ENCODE measurements around the gene PCLO.
"Not testable (repeated sequence)": the region's sequence is repeated elsewhere in the genome, so short reads cannot be mapped to it uniquely, and the experiment has no call there.

The PCLO gene

DNA sequence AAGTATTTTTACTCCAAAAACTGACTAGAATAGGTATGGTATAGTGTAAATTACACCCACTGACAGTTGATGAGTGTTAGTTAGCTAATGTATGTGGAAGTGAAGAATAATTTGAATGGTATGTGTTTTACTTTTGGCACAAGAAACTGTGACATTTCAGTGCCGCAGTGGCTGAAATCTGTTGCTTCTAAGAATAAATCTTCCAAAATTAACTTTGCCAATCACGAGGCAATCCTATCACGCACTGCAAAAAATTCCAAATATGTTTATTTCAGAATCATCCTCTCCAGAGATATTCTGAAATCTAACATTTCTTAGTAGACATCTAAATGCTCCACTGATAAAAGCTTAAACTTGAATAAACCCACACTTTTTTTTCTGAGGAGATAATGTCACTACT lies 61.2 kb downstream of the PCLO start:
- Mint-ChIP-seq H3K4me1 (no peaks in the 10 kb centered on the region), H3K9me3 (no peaks in the 10 kb centered on the region), H3K27ac (no peak overlapping the region), H3K27me3 (no peaks in the 10 kb centered on the region), H3K4me3 (no peak overlapping the region)
- DNase-seq (no peak), ATAC-seq (no peak)

DNA sequence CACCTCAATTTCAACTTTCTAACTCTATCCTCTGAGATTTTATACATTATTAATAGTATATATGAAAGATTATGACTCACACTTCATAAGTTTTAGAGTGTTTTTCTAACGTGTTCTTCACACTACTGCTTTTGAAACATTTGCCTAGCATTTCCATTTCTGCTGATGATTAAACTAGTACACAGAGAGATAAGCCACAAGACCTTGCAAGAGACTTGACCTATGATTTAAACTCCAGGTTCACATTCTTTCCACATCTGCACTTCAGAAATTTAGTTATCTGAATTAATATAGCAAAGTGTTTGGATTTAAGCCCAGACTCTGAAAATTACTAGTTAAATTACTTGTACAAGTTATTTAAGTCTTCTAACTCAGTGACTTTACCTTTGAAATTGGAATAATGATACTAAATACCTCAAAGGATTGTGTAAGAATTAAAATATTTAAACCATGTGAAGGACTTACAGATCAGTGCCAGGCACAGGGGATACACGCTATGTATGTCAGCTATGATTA lies 66.6 kb downstream of the PCLO start:
- no peak for DNase-seq
- H3K27me3 Mint-ChIP-seq = no peaks in the 10 kb centered on the region
- H3K27ac Mint-ChIP-seq = no peak overlapping the region
- H3K4me3 Mint-ChIP-seq = no peak overlapping the region
- H3K4me1 Mint-ChIP-seq = no peaks in the 10 kb centered on the region
- no peak for ATAC-seq
- H3K9me3 Mint-ChIP-seq = peaks cover 0 to 6% of the 10 kb centered on the region in 2 donors

DNA sequence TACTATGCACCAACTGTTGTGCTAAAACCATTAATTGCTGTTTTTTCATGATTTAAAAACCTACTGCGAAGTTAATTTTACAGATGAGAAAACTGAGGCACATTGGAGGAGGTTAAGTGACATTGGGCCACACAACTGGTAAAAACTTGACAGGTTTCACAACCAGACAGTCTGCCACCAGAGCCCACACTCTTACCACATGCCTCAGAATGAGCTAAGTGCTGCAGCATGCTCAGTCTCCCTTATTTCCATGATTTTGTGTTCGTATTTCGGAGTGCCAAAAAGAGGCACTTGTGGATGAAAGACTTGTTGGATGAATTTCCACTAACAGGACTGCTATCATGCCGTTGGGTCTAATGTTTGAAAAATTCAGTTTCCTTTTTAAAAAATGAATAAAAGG lies 77.4 kb downstream of the PCLO start:
- Mint-ChIP-seq H3K27me3 (no peaks in the 10 kb centered on the region), H3K9me3 (no peaks in the 10 kb centered on the region), H3K4me3 (no peak overlapping the region), H3K4me1 (no peaks in the 10 kb centered on the region), H3K27ac (no peak overlapping the region)
- no peak for ATAC-seq
- no peak for DNase-seq

DNA sequence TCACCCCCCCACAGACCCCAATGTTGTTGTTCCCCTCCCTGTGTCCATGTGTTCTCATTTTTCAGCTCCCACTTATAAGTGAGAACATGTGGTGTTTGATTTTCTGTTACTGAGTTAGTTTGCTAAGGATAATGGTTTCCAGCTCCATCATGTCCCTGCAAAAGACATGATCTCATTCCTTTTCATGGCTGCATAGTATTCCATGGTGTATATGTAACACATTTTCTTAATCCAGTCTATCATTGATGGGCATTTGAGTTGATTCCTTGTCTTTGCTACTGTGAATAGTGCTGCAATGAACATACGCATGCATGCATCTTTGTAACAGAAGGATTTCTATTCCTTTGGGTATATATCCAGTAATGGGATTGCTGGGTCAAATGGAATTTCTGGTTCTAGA lies 82.8 kb downstream of the PCLO start:
- H3K4me3 Mint-ChIP-seq, H3K9me3 Mint-ChIP-seq, DNase-seq, H3K4me1 Mint-ChIP-seq, ATAC-seq, H3K27me3 Mint-ChIP-seq, H3K27ac Mint-ChIP-seq: not testable (repeated sequence)

DNA sequence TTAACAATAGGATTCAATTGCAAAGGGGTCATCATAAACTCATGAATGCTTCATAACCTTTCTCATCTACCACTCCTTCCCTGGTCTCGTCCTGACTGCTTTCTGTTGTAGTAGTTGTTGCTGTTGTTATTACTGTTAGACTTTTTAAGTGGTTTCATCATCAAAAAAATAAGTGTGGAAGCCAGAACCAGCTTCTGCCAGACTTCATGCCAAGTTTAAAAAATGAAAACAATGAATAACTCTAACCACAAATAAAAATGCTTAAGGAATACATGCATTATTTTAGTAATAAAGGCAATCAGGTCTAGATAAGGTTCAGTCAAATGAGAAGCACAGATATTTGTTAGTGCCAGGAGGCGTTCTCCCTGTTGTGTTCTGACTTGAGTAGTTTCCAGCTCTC lies 85.4 kb downstream of the PCLO start:
- Mint-ChIP-seq H3K4me3 (no peak overlapping the region), H3K4me1 (no peaks in the 10 kb centered on the region), H3K27ac (no peak overlapping the region), H3K27me3 (no peaks in the 10 kb centered on the region), H3K9me3 (no peaks in the 10 kb centered on the region)
- ATAC-seq = no peak
- DNase-seq = no peak

DNA sequence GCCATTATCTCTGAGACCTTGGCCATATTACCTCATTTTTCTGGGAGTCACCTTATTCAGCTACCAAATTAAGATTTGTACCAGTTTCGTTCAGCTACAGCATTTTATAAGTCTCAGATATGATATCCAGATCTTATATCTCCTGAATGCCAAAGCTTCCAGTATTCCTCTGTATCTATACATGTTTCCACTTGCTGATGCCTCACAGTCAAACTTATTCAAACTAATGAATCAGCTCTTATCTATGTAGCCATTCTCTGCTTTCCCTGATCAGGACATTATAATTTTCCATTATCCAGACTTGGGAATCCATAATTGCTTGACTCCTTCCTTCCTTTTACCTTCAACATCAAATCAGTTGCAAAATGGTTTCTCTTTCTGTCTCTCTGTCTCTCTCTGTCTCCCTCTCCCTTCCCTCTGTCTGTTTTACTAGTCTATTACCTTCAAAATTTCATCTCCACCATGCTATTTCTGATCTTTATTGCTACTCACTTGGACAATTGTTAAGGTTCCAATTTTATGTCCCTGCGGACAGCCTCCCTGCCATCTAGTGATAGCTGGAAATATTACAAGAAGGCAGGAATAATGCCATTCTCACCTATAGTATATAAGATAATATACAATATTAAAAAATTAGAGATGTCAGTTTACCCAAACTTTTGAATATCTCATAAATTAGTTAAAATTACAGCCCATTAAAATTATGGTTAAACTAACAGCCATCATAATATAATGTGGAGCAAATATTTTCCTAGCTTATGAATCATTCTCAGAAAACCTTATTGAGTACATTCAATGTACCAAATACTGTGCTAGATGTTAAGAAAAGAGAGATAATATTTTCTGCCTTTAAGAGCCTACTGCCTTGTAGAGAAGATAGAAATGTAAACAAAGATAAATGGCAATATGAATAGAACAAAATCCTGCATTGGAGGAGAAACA lies 89.8 kb downstream of the PCLO start:
- DNase-seq (no peak), ATAC-seq (no peak)
- Mint-ChIP-seq H3K27me3 (no peaks in the 10 kb centered on the region), H3K4me1 (no peaks in the 10 kb centered on the region), H3K27ac (no peak overlapping the region), H3K9me3 (no peaks in the 10 kb centered on the region), H3K4me3 (no peak overlapping the region)

DNA sequence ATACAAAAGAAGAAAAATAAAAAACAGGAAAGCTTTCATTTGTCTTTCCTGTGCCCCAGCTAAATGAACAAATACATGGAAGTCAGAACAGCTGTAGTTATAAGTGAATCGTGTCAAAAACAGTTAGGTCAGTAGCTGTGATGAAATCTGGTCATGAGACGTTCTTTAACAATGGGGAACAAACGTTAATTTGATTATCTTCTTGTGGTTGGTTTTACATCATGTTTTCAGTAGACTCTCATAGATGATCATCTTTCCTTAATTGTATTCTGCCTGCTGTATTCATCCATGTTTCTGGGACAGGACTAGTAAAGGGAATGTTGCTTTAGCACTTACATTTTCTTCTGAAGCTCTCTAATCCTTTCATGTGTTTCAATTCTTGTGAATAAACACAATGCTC lies 97.0 kb downstream of the PCLO start:
- Mint-ChIP-seq H3K27ac (no peak overlapping the region), H3K4me1 (no peaks in the 10 kb centered on the region), H3K27me3 (no peaks in the 10 kb centered on the region), H3K9me3 (no peaks in the 10 kb centered on the region), H3K4me3 (no peak overlapping the region)
- ATAC-seq = no peak
- DNase-seq = no peak

DNA sequence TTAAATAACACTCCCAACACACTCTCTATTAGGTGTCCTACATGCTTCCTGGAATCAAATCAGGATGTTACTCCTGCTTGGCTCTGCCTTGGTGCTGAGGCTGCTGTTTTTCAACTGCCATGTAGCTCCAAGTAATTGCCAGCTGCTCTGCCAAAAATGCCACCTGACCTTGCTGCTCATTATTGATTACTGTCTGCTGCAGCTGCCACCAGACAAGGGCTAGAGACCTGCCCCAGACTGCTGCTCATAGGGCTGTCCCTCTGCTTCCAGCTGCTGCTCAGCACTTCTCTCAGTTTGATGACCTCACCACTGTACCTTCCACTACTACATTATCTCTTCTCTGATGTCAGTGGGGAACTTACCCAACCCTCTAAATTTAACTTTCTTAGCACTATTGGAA lies 102.5 kb downstream of the PCLO start:
- ATAC-seq (no peak), DNase-seq (no peak)
- H3K27ac Mint-ChIP-seq = no peak overlapping the region
- H3K27me3 Mint-ChIP-seq = no peaks in the 10 kb centered on the region
- no peaks in the 10 kb centered on the region for H3K9me3 Mint-ChIP-seq
- no peak overlapping the region for H3K4me3 Mint-ChIP-seq
- no peaks in the 10 kb centered on the region for H3K4me1 Mint-ChIP-seq

DNA sequence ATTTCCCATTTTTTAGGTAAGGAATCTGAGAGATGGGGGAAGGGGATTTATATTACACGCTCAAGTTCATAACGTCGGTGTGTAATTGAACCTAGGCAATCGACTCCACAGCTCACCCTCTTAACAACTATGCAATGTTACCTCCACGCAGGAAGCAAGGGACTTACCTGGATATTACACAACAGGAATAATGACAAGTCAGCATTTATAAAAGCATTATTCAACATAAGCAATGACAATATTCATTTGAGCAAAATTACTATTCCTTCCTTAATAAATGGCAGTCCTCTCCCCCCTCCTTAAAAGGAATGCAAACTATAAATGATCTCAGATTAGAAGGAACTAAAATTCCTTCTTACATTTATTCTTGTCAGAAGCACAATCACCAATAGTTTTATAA lies 104.0 kb downstream of the PCLO start:
- Mint-ChIP-seq H3K27me3 (no peaks in the 10 kb centered on the region), H3K27ac (no peak overlapping the region), H3K4me3 (no peak overlapping the region), H3K4me1 (no peaks in the 10 kb centered on the region), H3K9me3 (no peaks in the 10 kb centered on the region)
- DNase-seq (no peak), ATAC-seq (no peak)

DNA sequence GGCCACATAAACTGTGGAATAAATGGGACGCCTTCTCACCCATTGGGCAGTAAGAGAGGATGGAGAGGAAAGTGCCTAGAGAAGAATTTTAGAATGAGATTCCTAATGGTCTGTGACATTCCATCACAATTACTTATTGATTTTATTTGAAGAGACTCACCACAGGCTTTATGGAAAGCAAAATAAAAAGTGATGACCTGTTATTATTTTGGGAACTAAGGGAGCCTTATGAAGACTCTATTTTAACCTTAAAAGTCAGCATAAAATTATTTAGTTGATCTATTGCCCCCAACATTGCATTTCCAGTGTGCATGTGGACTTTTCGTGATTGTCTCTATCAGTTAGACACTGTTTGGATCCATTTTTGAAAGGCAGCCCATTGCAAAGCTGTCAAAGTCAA lies 107.5 kb downstream of the PCLO start:
- Mint-ChIP-seq H3K27me3 (no peaks in the 10 kb centered on the region), H3K4me1 (no peaks in the 10 kb centered on the region), H3K9me3 (no peaks in the 10 kb centered on the region), H3K27ac (no peak overlapping the region), H3K4me3 (no peak overlapping the region)
- ATAC-seq (no peak), DNase-seq (no peak)

DNA sequence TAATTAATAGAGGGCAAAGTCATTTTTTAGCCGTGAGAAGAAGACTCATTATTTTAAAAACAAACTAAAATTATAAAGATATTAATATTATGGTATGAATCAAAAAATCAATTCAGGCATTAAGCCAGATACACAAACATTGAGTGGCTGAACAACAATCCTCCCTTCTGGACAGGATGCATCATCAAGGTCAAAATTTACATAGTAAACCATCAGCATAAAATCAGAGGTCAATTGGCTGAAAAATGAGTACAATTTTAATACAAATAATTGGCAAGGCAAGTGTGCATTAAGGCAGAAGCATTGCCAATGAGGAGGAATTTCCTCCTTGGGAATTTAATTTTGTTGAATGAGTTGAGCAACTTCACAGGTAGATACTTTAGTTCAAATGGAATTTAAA lies 108.2 kb downstream of the PCLO start:
- H3K4me1 Mint-ChIP-seq = no peaks in the 10 kb centered on the region
- no peak for DNase-seq
- H3K27ac Mint-ChIP-seq = no peak overlapping the region
- no peaks in the 10 kb centered on the region for H3K27me3 Mint-ChIP-seq
- no peak for ATAC-seq
- no peak overlapping the region for H3K4me3 Mint-ChIP-seq
- no peaks in the 10 kb centered on the region for H3K9me3 Mint-ChIP-seq

DNA sequence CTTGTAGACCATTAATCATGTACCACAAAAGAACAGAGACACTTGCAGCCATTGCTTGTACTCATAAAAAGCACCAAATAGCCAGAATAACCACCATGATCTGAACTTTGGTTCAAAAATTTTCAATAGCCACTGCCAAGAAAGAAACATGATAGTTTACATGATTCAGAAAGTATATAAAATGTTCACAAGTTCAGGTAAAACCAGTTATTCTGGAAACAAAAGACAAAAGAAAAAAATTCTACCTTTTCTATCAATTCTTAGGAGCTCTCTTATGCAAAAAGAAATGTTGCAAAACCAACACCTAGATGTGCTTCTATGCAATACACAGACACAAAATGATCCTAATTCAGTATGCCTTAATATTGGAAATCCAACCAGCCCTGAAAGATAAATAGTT lies 108.7 kb downstream of the PCLO start:
- Mint-ChIP-seq H3K9me3 (no peaks in the 10 kb centered on the region), H3K27ac (no peak overlapping the region)
- no peak for DNase-seq

DNA sequence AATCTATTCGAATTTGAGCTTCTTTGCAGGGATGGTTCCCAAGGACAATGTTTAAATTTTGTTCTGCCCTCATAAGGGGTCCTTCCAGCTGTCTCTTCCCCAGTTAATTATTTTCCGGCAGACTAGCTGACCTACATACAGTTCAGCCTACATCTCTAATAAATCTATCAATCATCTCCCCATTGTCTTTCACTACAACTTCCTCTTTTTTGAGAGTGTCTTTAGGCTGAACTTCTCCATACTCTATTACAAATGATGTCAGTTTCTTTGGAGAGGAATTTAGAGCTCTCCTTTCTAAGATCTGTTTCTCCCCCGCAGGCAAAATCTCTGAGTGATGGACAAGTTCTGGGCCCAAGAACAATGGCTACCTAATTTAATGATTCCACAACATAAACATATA lies 122.2 kb downstream of the PCLO start:
- Mint-ChIP-seq H3K9me3 (no peaks in the 10 kb centered on the region), H3K27me3 (no peaks in the 10 kb centered on the region), H3K4me1 (no peaks in the 10 kb centered on the region), H3K27ac (no peak overlapping the region), H3K4me3 (no peak overlapping the region)
- no peak for DNase-seq
- ATAC-seq = no peak

More for the DNA sequence above, 108.7 kb downstream of the PCLO start:
- no peak for ATAC-seq
- no peaks in the 10 kb centered on the region for H3K4me1 Mint-ChIP-seq
- no peak overlapping the region for H3K4me3 Mint-ChIP-seq
- no peaks in the 10 kb centered on the region for H3K27me3 Mint-ChIP-seq

DNA sequence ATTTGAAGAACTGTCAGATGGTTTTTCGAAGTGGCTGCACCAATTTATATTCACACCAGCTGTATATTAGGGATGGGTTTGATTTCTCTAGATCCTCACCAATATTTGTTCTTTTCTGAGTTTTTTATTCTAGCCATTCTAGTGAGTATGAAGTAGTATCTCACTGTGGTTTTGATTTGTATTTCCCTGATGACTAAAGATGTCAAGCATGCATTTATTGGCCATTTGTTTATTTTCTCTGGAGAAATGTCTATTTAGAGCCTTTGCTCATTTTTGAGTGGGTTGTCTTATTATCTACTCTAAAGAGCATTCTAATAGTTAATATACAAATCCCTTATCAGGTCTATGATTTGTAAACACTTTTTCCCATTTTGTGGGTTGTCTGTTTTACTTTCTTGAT lies 123.9 kb downstream of the PCLO start:
- no peak for ATAC-seq
- Mint-ChIP-seq H3K9me3 (no peaks in the 10 kb centered on the region), H3K4me3 (no peak overlapping the region), H3K27ac (no peak overlapping the region), H3K4me1 (no peaks in the 10 kb centered on the region), H3K27me3 (no peaks in the 10 kb centered on the region)
- no peak for DNase-seq

DNA sequence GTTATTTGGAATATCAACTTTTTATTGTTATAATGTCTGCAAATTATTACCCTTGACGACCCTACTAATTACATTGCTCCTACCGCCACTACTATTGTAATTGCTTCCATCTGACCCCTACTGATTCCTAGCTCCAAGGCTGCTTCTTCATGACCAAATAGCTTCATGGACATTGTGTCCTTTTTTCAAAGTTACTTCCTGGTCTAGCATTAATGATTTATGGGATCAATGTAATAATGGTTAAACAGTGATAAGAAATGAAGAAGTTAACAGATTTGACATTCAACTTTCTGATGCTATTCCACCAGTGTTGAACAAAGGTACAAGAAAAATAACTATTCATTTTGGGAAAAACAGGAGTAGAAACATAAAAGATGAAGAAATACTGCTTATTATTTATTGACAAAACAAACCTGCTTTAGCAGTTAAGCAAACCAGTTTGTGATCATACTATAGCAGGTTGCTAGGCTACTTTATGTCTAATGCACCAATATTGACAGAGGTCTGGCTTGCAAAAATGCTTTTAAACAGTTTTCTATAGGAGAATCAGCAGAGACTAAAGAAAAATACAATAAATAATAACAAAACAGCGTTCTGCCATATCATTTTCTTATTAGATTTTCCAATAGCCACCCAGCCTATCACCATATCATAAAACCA lies 125.8 kb downstream of the PCLO start:
- no peak overlapping the region for H3K27ac Mint-ChIP-seq
- peaks cover 6 to 8% of the 10 kb centered on the region in 2 donors for H3K9me3 Mint-ChIP-seq
- ATAC-seq (no peak), DNase-seq (no peak)
- H3K4me3 Mint-ChIP-seq = no peak overlapping the region
- no peaks in the 10 kb centered on the region for H3K27me3 Mint-ChIP-seq
- H3K4me1 Mint-ChIP-seq = no peaks in the 10 kb centered on the region

DNA sequence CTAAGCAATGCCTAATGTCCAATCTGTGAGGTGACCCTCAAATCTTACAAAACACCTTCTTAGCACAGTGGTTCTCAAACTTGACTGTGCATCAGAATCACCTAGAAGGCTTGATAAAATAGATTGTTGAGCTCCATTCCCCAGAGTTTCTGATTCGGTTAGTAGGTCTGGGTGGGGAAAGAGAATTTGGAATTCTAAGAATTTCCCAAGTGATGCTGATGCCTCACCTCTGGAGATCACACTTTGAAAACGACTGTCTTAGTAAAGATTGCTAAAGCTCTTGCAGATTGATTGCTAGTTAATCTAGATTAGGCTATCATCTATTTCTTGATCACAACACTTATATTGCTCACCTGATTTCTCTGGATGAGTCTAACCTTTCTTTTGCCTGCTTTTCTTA lies 126.6 kb downstream of the PCLO start:
- no peak for ATAC-seq
- no peak for DNase-seq
- no peaks in the 10 kb centered on the region for H3K4me1 Mint-ChIP-seq
- no peak overlapping the region for H3K27ac Mint-ChIP-seq
- peaks cover 13 to 14% of the 10 kb centered on the region in 2 donors for H3K9me3 Mint-ChIP-seq
- no peak overlapping the region for H3K4me3 Mint-ChIP-seq
- no peaks in the 10 kb centered on the region for H3K27me3 Mint-ChIP-seq

Data from stimulated activated naive CD8-positive, alpha-beta T cell treated with anti-CD3 and anti-CD28 coated beads, Interleukin-15, amount 100 ng/mL, for 72 hours (primary cell).